ENCODE results near the gene DCLRE1A.
A peak's percentile ranks its signal among the peaks of the same experiment; 100 is the strongest.

Gene DCLRE1A

GRCh38 chr10:113854013-113854760, at the start of gene DCLRE1A, which contains the start of gene NHLRC2:
Gene DCLRE1A, minus strand, starts transcription at chr10:113854082. Its CDS starts 900 bp downstream, at chr10:113853182.
Gene NHLRC2, plus strand, starts transcription at chr10:113854661. Its CDS starts 212 bp downstream, at chr10:113854873.
- peak within 1 kb of the TSS; percentile 86 for H3K4me3 ChIP-seq (ENCODE audit: low read length)
- TF ChIP-seq ZNF274 (IDR thresholded peaks at IDR 0.05; ENCODE audit: low read depth, low read length), result no peak

- H3K4me3 ChIP-seq (ENCODE audit: low read length), result no peak overlapping the region
- no peak for TF ChIP-seq ZNF274 (IDR thresholded peaks at IDR 0.05; ENCODE audit: low read depth, low read length)
These were observed 46.2 kb upstream of the DCLRE1A start for GRCh38 chr10:113899952-113900598.

GRCh38 chr10:113897693-113898618, 44.1 kb upstream of the DCLRE1A start:
- no peak for TF ChIP-seq ZNF274 (IDR thresholded peaks at IDR 0.05; ENCODE audit: low read depth, low read length)
- no peak overlapping the region for H3K4me3 ChIP-seq (ENCODE audit: low read length)

- TF ChIP-seq ZNF274 (IDR thresholded peaks at IDR 0.05; ENCODE audit: low read depth, low read length), result no peak
- H3K4me3 ChIP-seq (ENCODE audit: low read length), result no peak overlapping the region
These were observed 41.1 kb upstream of the DCLRE1A start for GRCh38 chr10:113895018-113895417.

- TF ChIP-seq ZNF274 (IDR thresholded peaks at IDR 0.05; ENCODE audit: low read depth, low read length), result no peak
- no peak overlapping the region for H3K4me3 ChIP-seq (ENCODE audit: low read length)
These were observed 40.7 kb upstream of the DCLRE1A start for GRCh38 chr10:113894581-113894980.

- no peak for TF ChIP-seq ZNF274 (IDR thresholded peaks at IDR 0.05; ENCODE audit: low read depth, low read length)
- no peak overlapping the region for H3K4me3 ChIP-seq (ENCODE audit: low read length)
These were observed 39.7 kb upstream of the DCLRE1A start for GRCh38 chr10:113893570-113893969.

- no peak for TF ChIP-seq ZNF274 (IDR thresholded peaks at IDR 0.05; ENCODE audit: low read depth, low read length)
- no peak overlapping the region for H3K4me3 ChIP-seq (ENCODE audit: low read length)
These were observed 37.6 kb upstream of the DCLRE1A start for GRCh38 chr10:113891476-113891875.

GRCh38 chr10:113890769-113891168, 36.9 kb upstream of the DCLRE1A start:
- H3K4me3 ChIP-seq (ENCODE audit: low read length), result no peak overlapping the region
- no peak for TF ChIP-seq ZNF274 (IDR thresholded peaks at IDR 0.05; ENCODE audit: low read depth, low read length)

- no peak overlapping the region for H3K4me3 ChIP-seq (ENCODE audit: low read length)
- no peak for TF ChIP-seq ZNF274 (IDR thresholded peaks at IDR 0.05; ENCODE audit: low read depth, low read length)
These were observed 36.0 kb upstream of the DCLRE1A start for GRCh38 chr10:113889911-113890310.

- no peak overlapping the region for H3K4me3 ChIP-seq (ENCODE audit: low read length)
These were observed 28.4 kb upstream of the DCLRE1A start for GRCh38 chr10:113882240-113882639.

GRCh38 chr10:113880236-113880635, 26.4 kb upstream of the DCLRE1A start:
- TF ChIP-seq ZNF274 (IDR thresholded peaks at IDR 0.05; ENCODE audit: low read depth, low read length), result no peak
- no peak overlapping the region for H3K4me3 ChIP-seq (ENCODE audit: low read length)

More at GRCh38 chr10:113882240-113882639, 28.4 kb upstream of the DCLRE1A start:
- TF ChIP-seq ZNF274 (IDR thresholded peaks at IDR 0.05; ENCODE audit: low read depth, low read length), result no peak

- TF ChIP-seq ZNF274 (IDR thresholded peaks at IDR 0.05; ENCODE audit: low read depth, low read length), result no peak
- H3K4me3 ChIP-seq (ENCODE audit: low read length), result no peak overlapping the region
These were observed 25.8 kb upstream of the DCLRE1A start for GRCh38 chr10:113879691-113880090.

- H3K4me3 ChIP-seq (ENCODE audit: low read length), result no peak overlapping the region
- TF ChIP-seq ZNF274 (IDR thresholded peaks at IDR 0.05; ENCODE audit: low read depth, low read length), result no peak
These were observed 22.6 kb upstream of the DCLRE1A start for GRCh38 chr10:113876461-113876860.

- TF ChIP-seq ZNF274 (IDR thresholded peaks at IDR 0.05; ENCODE audit: low read depth, low read length), result no peak
- H3K4me3 ChIP-seq (ENCODE audit: low read length), result no peak overlapping the region
These were observed 21.3 kb upstream of the DCLRE1A start for GRCh38 chr10:113875212-113875611.
